ENCODE results near the gene CEMIP. TPM values are rescaled to one million over a fixed set of nuclear protein-coding genes. Genes with fewer than 3 reads are reported as not detected.

CEMIP gene
- total RNA-seq, 2 donors from 2014 or later = 2.2 TPM; not detected in 1

GRCh38 chr15:80769153-80769828 lies 9.9 kb upstream of the CEMIP start:
- 87 to 93% methylated on average over 6 to 7 of the region's 7 CpGs for WGBS, 2 experiments (ENCODE audit: insufficient coverage in 1 of 2, insufficient read length in 1 of 2)
- no peak for TF ChIP-seq CTCF (conservative IDR thresholded peaks at IDR 0.05)
- no peaks in the 10 kb centered on the region for H3K27me3 Mint-ChIP-seq (ENCODE audit: insufficient read depth)

GRCh38 chr15:80769829-80770705 lies 9.1 kb upstream of the CEMIP start:
- no peaks in the 10 kb centered on the region for H3K9me3 Mint-ChIP-seq
- DNase-seq = no peak
- no peaks in the 10 kb centered on the region for H3K27me3 ChIP-seq (ENCODE audit: control insufficient read depth, insufficient read depth, low read length, poor library complexity, severe bottlenecking)
- no peak for TF ChIP-seq CTCF (conservative IDR thresholded peaks at IDR 0.05)
- no peak overlapping the region for H3K4me3 ChIP-seq (ENCODE audit: low read length)
- H3K36me3 Mint-ChIP-seq (ENCODE audit: low read depth) = no peaks in the 10 kb centered on the region
- H3K27me3 Mint-ChIP-seq (ENCODE audit: insufficient read depth) = no peaks in the 10 kb centered on the region
- H3K27ac ChIP-seq (ENCODE audit: low read depth, low read length) = no peak overlapping the region
- no peak overlapping the region for H3K4me3 Mint-ChIP-seq
- no peaks in the 10 kb centered on the region for H3K4me1 ChIP-seq (ENCODE audit: control insufficient read depth, insufficient read depth, low read length)
- H3K9ac ChIP-seq (ENCODE audit: extremely low read depth, low read length, poor library complexity, severe bottlenecking) = no peak overlapping the region
- H3K9me3 ChIP-seq (ENCODE audit: control insufficient read depth, low read length) = no peaks in the 10 kb centered on the region
- H3K27ac Mint-ChIP-seq = no peak overlapping the region
- H3K36me3 ChIP-seq (ENCODE audit: control insufficient read depth, insufficient read depth, low read length) = no peaks in the 10 kb centered on the region
- WGBS, 2 experiments (ENCODE audit: insufficient coverage in 1 of 2, insufficient read length in 1 of 2) = 86 to 99% methylated on average over 6 to 7 of the region's 7 CpGs
- peaks cover 2% of the 10 kb centered on the region for H3K4me1 Mint-ChIP-seq

More at GRCh38 chr15:80769153-80769828, 9.9 kb upstream of the CEMIP start:
- peaks cover 2% of the 10 kb centered on the region for H3K4me1 Mint-ChIP-seq
- no peaks in the 10 kb centered on the region for H3K9me3 Mint-ChIP-seq
- Histone ChIP-seq H3K27me3 (ENCODE audit: control insufficient read depth, insufficient read depth, low read length, poor library complexity, severe bottlenecking) (no peaks in the 10 kb centered on the region), H3K9me3 (ENCODE audit: control insufficient read depth, low read length) (no peaks in the 10 kb centered on the region), H3K4me1 (ENCODE audit: control insufficient read depth, insufficient read depth, low read length) (no peaks in the 10 kb centered on the region), H3K36me3 (ENCODE audit: control insufficient read depth, insufficient read depth, low read length) (no peaks in the 10 kb centered on the region), H3K9ac (ENCODE audit: extremely low read depth, low read length, poor library complexity, severe bottlenecking) (no peak overlapping the region), H3K4me3 (ENCODE audit: low read length) (no peak overlapping the region), H3K27ac (ENCODE audit: low read depth, low read length) (no peak overlapping the region)
- no peak overlapping the region for H3K4me3 Mint-ChIP-seq
- no peak overlapping the region for H3K27ac Mint-ChIP-seq
- no peaks in the 10 kb centered on the region for H3K36me3 Mint-ChIP-seq (ENCODE audit: low read depth)
- DNase-seq = no peak

GRCh38 chr15:80773122-80773551 lies 6.0 kb upstream of the CEMIP start:
- H3K27ac Mint-ChIP-seq = no peak overlapping the region
- DNase-seq = no peak
- Histone ChIP-seq H3K4me1 (ENCODE audit: control insufficient read depth, insufficient read depth, low read length) (no peaks in the 10 kb centered on the region), H3K27me3 (ENCODE audit: control insufficient read depth, insufficient read depth, low read length, poor library complexity, severe bottlenecking) (peaks cover 16% of the 10 kb centered on the region), H3K9me3 (ENCODE audit: control insufficient read depth, low read length) (no peaks in the 10 kb centered on the region), H3K4me3 (ENCODE audit: low read length) (no peak overlapping the region), H3K36me3 (ENCODE audit: control insufficient read depth, insufficient read depth, low read length) (no peaks in the 10 kb centered on the region), H3K27ac (ENCODE audit: low read depth, low read length) (no peak overlapping the region), H3K9ac (ENCODE audit: extremely low read depth, low read length, poor library complexity, severe bottlenecking) (no peak overlapping the region)
- peaks cover 2% of the 10 kb centered on the region for H3K4me1 Mint-ChIP-seq
- peaks cover 13% of the 10 kb centered on the region for H3K27me3 Mint-ChIP-seq (ENCODE audit: insufficient read depth)
- no peak overlapping the region for H3K4me3 Mint-ChIP-seq
- H3K9me3 Mint-ChIP-seq = no peaks in the 10 kb centered on the region
- no peak for TF ChIP-seq CTCF (conservative IDR thresholded peaks at IDR 0.05)
- H3K36me3 Mint-ChIP-seq (ENCODE audit: low read depth) = no peaks in the 10 kb centered on the region
- 91% methylated on average over 8 of the region's 8 CpGs for WGBS, 2 experiments (ENCODE audit: insufficient coverage in 1 of 2, insufficient read length in 1 of 2)
